ENCODE data around the gene AGBL1.

Gene AGBL1

DNA sequence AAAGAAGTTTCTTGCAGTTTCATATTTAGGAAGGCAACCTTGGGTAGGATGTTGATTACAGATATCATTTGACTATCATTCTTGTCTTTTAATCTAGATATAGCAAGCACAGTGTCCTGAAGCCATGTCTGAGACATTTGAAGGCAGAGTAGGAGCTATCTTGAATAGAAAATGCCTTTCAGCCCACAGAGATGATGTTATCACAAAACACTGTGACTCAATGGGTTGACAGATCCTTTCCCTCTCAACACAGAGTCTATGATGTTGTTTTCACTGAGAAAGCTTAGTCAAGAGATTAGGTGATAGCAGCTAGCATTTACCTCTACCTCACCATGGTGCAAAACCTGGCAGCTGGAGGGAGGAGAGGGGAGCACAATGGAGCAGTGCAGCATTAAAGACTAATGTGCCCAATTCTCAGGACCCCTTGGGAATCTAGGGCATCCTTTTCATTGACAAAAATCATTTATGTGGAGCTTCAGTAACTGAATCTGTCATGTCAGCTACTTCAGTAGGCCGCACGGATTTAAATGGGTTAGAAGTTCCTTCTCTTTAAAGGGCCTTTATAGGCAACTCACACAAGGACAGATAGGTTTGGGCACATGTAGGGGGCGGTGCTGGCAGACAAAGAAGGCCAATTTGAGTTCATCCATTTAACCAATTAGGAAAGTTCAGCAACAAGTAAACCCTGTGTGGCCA, 121.8 kb downstream of the AGBL1 start (continued):
- TF ChIP-seq, protein P1, sequence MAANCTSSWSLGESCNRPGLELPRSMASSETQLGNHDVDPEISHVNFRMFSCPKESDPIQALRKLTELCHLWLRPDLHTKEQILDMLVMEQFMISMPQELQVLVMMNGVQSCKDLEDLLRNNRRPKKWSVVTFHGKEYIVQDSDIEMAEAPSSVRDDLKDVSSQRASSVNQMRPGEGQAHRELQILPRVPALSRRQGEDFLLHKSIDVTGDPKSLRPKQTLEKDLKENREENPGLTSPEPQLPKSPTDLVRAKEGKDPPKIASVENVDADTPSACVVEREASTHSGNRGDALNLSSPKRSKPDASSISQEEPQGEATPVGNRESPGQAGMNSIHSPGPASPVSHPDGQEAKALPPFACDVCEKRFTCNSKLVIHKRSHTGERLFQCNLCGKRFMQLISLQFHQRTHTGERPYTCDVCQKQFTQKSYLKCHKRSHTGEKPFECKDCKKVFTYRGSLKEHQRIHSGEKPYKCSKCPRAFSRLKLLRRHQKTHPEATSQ (tag by site-specific recombination; IDR thresholded peaks at IDR 0.05), result no peak
- TF ChIP-seq SP2 (tag by site-specific recombination; IDR thresholded peaks at IDR 0.05) (no peak), BCL11A (tag by site-specific recombination; IDR thresholded peaks at IDR 0.05; ENCODE audit: low read depth) (no peak)

DNA sequence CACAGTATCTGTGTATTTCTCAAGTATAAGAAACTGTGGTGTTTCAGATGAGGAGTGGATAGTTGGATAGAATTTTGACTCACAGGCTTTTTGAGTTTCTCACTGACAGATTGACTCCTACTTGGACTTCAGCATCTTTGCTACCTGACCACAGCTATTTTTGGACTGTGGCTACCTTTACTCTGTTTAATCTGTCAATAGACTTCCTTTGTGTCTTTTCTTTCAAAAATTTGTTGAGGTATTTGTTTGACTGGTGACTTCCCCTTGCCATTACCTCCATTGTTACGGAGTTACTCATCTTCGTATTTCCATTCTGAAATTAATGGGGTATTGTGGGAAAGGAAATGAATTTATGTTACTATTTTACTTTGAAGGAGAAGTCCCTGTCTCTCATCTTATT, 123.8 kb downstream of the AGBL1 start:
- Histone ChIP-seq H3K27ac (ENCODE audit: extremely low read depth, low read depth, low read length) (no peak overlapping the region), H3K4me1 (ENCODE audit: control insufficient read depth, insufficient read depth, low read length) (no peaks in the 10 kb centered on the region), H3K9me3 (ENCODE audit: control insufficient read depth, insufficient read depth, low read depth, low read length) (no peaks in the 10 kb centered on the region), H3K4me3 (ENCODE audit: low read depth, low read length) (no peak overlapping the region), H3K36me3 (ENCODE audit: control insufficient read depth in 2 of 2, insufficient read depth in 1 of 2, low read length in 2 of 2) (no peaks in the 10 kb centered on the region)
- POLR2A ChIA-PET, result no interaction called here
- CTCF ChIA-PET, result interaction anchor here (1.1 kb wide), 1 partner anchor 539 kb away, joined by 3 read pairs; no protein-coding TSS in a partner anchor
- TF ChIP-seq, protein P2, sequence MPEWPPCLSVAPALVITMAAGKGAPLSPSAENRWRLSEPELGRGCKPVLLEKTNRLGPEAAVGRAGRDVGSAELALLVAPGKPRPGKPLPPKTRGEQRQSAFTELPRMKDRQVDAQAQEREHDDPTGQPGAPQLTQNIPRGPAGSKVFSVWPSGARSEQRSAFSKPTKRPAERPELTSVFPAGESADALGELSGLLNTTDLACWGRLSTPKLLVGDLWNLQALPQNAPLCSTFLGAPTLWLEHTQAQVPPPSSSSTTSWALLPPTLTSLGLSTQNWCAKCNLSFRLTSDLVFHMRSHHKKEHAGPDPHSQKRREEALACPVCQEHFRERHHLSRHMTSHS (tag by site-specific recombination; IDR thresholded peaks at IDR 0.05), result no peak
- no peak for TF ChIP-seq ZNF768 (tag by site-specific recombination; IDR thresholded peaks at IDR 0.05)
- TF ChIP-seq KLF7 (tag by site-specific recombination; IDR thresholded peaks at IDR 0.05; ENCODE audit: borderline replicate concordance), result no peak
- TF ChIP-seq ZNF830 (tag by site-specific recombination; IDR thresholded peaks at IDR 0.05; ENCODE audit: low read depth), result no peak
- TF ChIP-seq, protein P3, sequence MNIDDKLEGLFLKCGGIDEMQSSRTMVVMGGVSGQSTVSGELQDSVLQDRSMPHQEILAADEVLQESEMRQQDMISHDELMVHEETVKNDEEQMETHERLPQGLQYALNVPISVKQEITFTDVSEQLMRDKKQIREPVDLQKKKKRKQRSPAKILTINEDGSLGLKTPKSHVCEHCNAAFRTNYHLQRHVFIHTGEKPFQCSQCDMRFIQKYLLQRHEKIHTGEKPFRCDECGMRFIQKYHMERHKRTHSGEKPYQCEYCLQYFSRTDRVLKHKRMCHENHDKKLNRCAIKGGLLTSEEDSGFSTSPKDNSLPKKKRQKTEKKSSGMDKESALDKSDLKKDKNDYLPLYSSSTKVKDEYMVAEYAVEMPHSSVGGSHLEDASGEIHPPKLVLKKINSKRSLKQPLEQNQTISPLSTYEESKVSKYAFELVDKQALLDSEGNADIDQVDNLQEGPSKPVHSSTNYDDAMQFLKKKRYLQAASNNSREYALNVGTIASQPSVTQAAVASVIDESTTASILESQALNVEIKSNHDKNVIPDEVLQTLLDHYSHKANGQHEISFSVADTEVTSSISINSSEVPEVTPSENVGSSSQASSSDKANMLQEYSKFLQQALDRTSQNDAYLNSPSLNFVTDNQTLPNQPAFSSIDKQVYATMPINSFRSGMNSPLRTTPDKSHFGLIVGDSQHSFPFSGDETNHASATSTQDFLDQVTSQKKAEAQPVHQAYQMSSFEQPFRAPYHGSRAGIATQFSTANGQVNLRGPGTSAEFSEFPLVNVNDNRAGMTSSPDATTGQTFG (tag by site-specific recombination; IDR thresholded peaks at IDR 0.05; ENCODE audit: borderline replicate concordance), result no peak
- TF ChIP-seq ZNF677 (tag by site-specific recombination; IDR thresholded peaks at IDR 0.05), result no peak
- no peak for TF ChIP-seq ZNF350 (tag by site-specific recombination; IDR thresholded peaks at IDR 0.05)
- no peak for TF ChIP-seq ZNF670 (tag by site-specific recombination; IDR thresholded peaks at IDR 0.05; ENCODE audit: low read depth)
- no peak for TF ChIP-seq PRDM1 (tag by site-specific recombination; IDR thresholded peaks at IDR 0.05)
- no peak for TF ChIP-seq ZBTB48 (tag by site-specific recombination; IDR thresholded peaks at IDR 0.05)
- TF ChIP-seq, protein P4, sequence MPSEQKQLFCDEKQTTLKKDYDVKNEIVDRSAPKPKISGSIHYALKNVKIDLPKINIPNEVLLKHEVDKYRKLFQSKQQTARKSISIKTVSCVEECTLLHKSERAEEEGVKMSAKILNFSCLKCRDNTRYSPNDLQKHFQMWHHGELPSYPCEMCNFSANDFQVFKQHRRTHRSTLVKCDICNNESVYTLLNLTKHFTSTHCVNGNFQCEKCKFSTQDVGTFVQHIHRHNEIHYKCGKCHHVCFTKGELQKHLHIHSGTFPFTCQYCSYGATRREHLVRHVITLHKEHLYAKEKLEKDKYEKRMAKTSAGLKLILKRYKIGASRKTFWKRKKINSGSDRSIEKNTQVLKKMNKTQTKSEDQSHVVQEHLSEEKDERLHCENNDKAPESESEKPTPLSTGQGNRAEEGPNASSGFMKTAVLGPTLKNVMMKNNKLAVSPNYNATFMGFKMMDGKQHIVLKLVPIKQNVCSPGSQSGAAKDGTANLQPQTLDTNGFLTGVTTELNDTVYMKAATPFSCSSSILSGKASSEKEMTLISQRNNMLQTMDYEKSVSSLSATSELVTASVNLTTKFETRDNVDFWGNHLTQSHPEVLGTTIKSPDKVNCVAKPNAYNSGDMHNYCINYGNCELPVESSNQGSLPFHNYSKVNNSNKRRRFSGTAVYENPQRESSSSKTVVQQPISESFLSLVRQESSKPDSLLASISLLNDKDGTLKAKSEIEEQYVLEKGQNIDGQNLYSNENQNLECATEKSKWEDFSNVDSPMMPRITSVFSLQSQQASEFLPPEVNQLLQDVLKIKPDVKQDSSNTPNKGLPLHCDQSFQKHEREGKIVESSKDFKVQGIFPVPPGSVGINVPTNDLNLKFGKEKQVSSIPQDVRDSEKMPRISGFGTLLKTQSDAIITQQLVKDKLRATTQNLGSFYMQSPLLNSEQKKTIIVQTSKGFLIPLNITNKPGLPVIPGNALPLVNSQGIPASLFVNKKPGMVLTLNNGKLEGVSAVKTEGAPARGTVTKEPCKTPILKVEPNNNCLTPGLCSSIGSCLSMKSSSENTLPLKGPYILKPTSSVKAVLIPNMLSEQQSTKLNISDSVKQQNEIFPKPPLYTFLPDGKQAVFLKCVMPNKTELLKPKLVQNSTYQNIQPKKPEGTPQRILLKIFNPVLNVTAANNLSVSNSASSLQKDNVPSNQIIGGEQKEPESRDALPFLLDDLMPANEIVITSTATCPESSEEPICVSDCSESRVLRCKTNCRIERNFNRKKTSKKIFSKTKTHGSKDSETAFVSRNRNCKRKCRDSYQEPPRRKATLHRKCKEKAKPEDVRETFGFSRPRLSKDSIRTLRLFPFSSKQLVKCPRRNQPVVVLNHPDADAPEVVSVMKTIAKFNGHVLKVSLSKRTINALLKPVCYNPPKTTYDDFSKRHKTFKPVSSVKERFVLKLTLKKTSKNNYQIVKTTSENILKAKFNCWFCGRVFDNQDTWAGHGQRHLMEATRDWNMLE (tag by site-specific recombination; conservative IDR thresholded peaks at IDR 0.05; ENCODE audit: low read depth), result no peak
- no peak for TF ChIP-seq ZNF404 (tag by site-specific recombination; IDR thresholded peaks at IDR 0.05)
- TF ChIP-seq, protein P5, sequence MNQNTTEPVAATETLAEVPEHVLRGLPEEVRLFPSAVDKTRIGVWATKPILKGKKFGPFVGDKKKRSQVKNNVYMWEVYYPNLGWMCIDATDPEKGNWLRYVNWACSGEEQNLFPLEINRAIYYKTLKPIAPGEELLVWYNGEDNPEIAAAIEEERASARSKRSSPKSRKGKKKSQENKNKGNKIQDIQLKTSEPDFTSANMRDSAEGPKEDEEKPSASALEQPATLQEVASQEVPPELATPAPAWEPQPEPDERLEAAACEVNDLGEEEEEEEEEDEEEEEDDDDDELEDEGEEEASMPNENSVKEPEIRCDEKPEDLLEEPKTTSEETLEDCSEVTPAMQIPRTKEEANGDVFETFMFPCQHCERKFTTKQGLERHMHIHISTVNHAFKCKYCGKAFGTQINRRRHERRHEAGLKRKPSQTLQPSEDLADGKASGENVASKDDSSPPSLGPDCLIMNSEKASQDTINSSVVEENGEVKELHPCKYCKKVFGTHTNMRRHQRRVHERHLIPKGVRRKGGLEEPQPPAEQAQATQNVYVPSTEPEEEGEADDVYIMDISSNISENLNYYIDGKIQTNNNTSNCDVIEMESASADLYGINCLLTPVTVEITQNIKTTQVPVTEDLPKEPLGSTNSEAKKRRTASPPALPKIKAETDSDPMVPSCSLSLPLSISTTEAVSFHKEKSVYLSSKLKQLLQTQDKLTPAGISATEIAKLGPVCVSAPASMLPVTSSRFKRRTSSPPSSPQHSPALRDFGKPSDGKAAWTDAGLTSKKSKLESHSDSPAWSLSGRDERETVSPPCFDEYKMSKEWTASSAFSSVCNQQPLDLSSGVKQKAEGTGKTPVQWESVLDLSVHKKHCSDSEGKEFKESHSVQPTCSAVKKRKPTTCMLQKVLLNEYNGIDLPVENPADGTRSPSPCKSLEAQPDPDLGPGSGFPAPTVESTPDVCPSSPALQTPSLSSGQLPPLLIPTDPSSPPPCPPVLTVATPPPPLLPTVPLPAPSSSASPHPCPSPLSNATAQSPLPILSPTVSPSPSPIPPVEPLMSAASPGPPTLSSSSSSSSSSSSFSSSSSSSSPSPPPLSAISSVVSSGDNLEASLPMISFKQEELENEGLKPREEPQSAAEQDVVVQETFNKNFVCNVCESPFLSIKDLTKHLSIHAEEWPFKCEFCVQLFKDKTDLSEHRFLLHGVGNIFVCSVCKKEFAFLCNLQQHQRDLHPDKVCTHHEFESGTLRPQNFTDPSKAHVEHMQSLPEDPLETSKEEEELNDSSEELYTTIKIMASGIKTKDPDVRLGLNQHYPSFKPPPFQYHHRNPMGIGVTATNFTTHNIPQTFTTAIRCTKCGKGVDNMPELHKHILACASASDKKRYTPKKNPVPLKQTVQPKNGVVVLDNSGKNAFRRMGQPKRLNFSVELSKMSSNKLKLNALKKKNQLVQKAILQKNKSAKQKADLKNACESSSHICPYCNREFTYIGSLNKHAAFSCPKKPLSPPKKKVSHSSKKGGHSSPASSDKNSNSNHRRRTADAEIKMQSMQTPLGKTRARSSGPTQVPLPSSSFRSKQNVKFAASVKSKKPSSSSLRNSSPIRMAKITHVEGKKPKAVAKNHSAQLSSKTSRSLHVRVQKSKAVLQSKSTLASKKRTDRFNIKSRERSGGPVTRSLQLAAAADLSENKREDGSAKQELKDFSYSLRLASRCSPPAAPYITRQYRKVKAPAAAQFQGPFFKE (tag by site-specific recombination; IDR thresholded peaks at IDR 0.05; ENCODE audit: borderline replicate concordance), result no peak
- no peak for TF ChIP-seq GLI2 (tag by site-specific recombination; IDR thresholded peaks at IDR 0.05; ENCODE audit: borderline replicate concordance, low read depth)
- no peak for TF ChIP-seq YY1 (tag by site-specific recombination; IDR thresholded peaks at IDR 0.05)
- no peak for TF ChIP-seq EGR2 (tag by site-specific recombination; IDR thresholded peaks at IDR 0.05; ENCODE audit: low read depth)
- TF ChIP-seq ZNF16 (tag by site-specific recombination; IDR thresholded peaks at IDR 0.05; ENCODE audit: low read depth), result no peak
